Loucy (cell line): ENCODE data around the gene TNNI3.

Experiments used
- H2AFZ ChIP-seq: fragments of 200-600 bp; sonication (generic); 2 replicates; pipeline ENCODE4 v1.6.0; 2016; ENCODE audit warnings: antibody characterized with exemption, mild to moderate bottlenecking, low read length, moderate library complexity
- H3F3A ChIP-seq: fragments of 200-600 bp; 2 replicates; pipeline ENCODE4 v1.6.0; 2016; ENCODE audit warnings: antibody characterized with exemption, low read depth, mild to moderate bottlenecking
- H3K27me3 ChIP-seq: fragments of 200-600 bp; sonication (generic); 2 replicates; pipeline ENCODE4 v1.6.1; 2014; ENCODE audit warnings: low read length, mild to moderate bottlenecking; ENCODE audit not compliant: insufficient read depth, poor library complexity, severe bottlenecking
- H3K36me3 ChIP-seq: fragments of 200-600 bp; sonication (generic); 2 replicates; pipeline ENCODE4 v1.6.1; 2016; ENCODE audit warnings: low read length; ENCODE audit not compliant: insufficient read depth
- H3K4me1 ChIP-seq: fragments of 200-600 bp; sonication (generic); 2 replicates; pipeline ENCODE4 v1.5.1; 2014; ENCODE audit warnings: low read length, mild to moderate bottlenecking; ENCODE audit not compliant: insufficient read depth, poor library complexity, severe bottlenecking
- H3K4me2 ChIP-seq: fragments of 200-600 bp; sonication (generic); 2 replicates; pipeline ENCODE4 v1.6.0; 2014; ENCODE audit warnings: antibody characterized with exemption, low read length, low read depth, mild to moderate bottlenecking; ENCODE audit not compliant: poor library complexity, severe bottlenecking
- H3K4me3 ChIP-seq: fragments of 200-600 bp; sonication (generic); 2 replicates; pipeline ENCODE4 v1.5.1; 2014; ENCODE audit warnings: low read length, mild to moderate bottlenecking, mixed read lengths; ENCODE audit not compliant: poor library complexity, severe bottlenecking
- H3K79me2 ChIP-seq: fragments of 200-600 bp; sonication (generic); 2 replicates; pipeline ENCODE4 v1.6.1; 2014; ENCODE audit warnings: low read length; ENCODE audit not compliant: insufficient read depth
- H3K9ac ChIP-seq: fragments of 200-600 bp; sonication (generic); 2 replicates; pipeline ENCODE4 v1.6.0; 2014; ENCODE audit warnings: mild to moderate bottlenecking, low read depth, low read length, moderate library complexity; ENCODE audit not compliant: poor library complexity, severe bottlenecking
- H3K9me2 ChIP-seq: fragments of 200-600 bp; sonication (generic); replicated peaks from 2 replicates; pipeline ENCODE4 v1.6.1; 2016; ENCODE audit warnings: low read depth, low read length, mixed read lengths
- H3K9me3 ChIP-seq: fragments of 200-600 bp; sonication (generic); 2 replicates; pipeline ENCODE4 v1.6.1; 2014; ENCODE audit warnings: mild to moderate bottlenecking, antibody characterized with exemption, low read length, low read depth; ENCODE audit not compliant: insufficient read depth
- H4K20me1 ChIP-seq: fragments of 200-600 bp; sonication (generic); 2 replicates; pipeline ENCODE4 v1.6.0; 2014; ENCODE audit warnings: antibody characterized with exemption, low read length, mild to moderate bottlenecking; ENCODE audit not compliant: insufficient read depth, poor library complexity, severe bottlenecking
- EZH2phosphoT487 ChIP-seq: fragments of 200-600 bp; IDR thresholded peaks from 2 replicates; pipeline ENCODE4 v1.6.1; 2018; ENCODE audit warnings: antibody characterized with exemption, mild to moderate bottlenecking, moderate library complexity, borderline replicate concordance
- TF ChIP-seq, protein P1 (sequence below): fragments of 200-600 bp; sonication (generic); conservative IDR thresholded peaks from 2 replicates; pipeline ENCODE4 v1.5.1; 2014; ENCODE audit warnings: mild to moderate bottlenecking, antibody characterized with exemption, low read length

The TNNI3 gene

DNA sequence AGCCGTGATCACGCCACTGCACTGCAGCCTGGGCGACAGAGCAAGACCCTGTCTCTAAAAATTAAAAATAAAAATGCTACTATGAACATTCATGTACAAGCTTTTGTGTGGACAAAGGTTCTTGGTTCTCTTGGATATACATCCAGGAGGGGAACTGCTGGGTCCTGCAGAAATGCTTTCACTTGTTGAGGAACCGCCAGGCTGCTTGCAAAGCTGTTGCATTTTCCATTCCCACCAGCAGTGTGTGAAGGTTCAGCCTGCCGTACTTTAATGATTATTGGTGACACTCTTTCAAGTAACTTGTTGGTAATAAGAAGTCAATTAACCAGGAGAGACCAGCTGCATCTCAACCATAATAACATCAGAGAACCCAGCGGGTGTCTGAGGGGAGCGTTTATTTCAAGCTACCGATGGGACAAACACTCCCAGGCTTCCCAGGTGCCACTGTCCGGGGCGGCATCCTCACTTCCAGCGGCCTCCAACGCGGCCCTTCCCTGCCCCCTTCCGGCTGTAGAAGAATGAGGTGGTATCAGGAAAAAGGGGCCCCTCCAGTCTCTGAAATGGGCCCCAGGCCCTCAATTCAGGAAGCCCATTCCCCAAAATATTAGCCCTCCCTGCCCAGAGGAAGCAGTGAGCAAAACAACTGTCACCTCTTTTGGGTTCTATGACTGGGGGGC, 24.9 kb downstream of the TNNI3 start:
- H2AFZ ChIP-seq: no peak overlapping the region
- TF ChIP-seq, protein P1, sequence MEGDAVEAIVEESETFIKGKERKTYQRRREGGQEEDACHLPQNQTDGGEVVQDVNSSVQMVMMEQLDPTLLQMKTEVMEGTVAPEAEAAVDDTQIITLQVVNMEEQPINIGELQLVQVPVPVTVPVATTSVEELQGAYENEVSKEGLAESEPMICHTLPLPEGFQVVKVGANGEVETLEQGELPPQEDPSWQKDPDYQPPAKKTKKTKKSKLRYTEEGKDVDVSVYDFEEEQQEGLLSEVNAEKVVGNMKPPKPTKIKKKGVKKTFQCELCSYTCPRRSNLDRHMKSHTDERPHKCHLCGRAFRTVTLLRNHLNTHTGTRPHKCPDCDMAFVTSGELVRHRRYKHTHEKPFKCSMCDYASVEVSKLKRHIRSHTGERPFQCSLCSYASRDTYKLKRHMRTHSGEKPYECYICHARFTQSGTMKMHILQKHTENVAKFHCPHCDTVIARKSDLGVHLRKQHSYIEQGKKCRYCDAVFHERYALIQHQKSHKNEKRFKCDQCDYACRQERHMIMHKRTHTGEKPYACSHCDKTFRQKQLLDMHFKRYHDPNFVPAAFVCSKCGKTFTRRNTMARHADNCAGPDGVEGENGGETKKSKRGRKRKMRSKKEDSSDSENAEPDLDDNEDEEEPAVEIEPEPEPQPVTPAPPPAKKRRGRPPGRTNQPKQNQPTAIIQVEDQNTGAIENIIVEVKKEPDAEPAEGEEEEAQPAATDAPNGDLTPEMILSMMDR: no peak
- no peak for TF ChIP-seq EZH2phosphoT487
- no peaks in the 10 kb centered on the region for H3K27me3 ChIP-seq
- no peaks in the 10 kb centered on the region for H4K20me1 ChIP-seq
- H3K9me2 ChIP-seq: no peaks in the 10 kb centered on the region
- H3K4me1 ChIP-seq: peaks cover 3% of the 10 kb centered on the region
- no peak overlapping the region for H3K4me2 ChIP-seq
- no peak overlapping the region for H3K9ac ChIP-seq
- H3F3A ChIP-seq: no peaks in the 10 kb centered on the region
- no peaks in the 10 kb centered on the region for H3K79me2 ChIP-seq
- no peak overlapping the region for H3K4me3 ChIP-seq
- H3K36me3 ChIP-seq: no peaks in the 10 kb centered on the region
- H3K9me3 ChIP-seq: no peaks in the 10 kb centered on the region

DNA sequence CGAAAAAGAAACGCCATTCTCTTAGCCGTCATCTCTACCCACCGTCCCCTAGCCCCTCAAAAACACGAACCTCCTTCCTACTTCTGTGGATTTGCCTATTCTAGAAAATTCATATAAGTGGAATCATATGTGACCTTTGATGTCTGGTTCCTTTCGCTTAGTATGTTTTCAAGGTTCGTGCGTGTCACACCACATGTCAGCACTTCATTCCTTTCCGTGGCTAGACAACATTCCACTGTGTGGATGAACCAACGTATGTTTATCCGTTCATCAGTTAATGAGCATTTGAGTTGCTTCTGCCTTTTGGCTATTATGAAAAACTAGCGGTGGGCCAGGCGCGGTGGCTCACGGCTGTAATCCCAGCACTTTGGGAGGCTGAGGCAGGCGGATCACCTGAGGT, 26.1 kb downstream of the TNNI3 start:
- H3K9me2 ChIP-seq: no peaks in the 10 kb centered on the region
- TF ChIP-seq EZH2phosphoT487: no peak
- H3K4me1 ChIP-seq: peaks cover 3% of the 10 kb centered on the region
- H3K27me3 ChIP-seq: no peaks in the 10 kb centered on the region
- H3K36me3 ChIP-seq: no peaks in the 10 kb centered on the region
- H3F3A ChIP-seq: no peaks in the 10 kb centered on the region
- no peak overlapping the region for H3K4me2 ChIP-seq
- H4K20me1 ChIP-seq: no peaks in the 10 kb centered on the region
- no peak overlapping the region for H3K9ac ChIP-seq
- no peaks in the 10 kb centered on the region for H3K9me3 ChIP-seq
- H2AFZ ChIP-seq: no peak overlapping the region
- no peak overlapping the region for H3K4me3 ChIP-seq
- H3K79me2 ChIP-seq: no peaks in the 10 kb centered on the region

DNA sequence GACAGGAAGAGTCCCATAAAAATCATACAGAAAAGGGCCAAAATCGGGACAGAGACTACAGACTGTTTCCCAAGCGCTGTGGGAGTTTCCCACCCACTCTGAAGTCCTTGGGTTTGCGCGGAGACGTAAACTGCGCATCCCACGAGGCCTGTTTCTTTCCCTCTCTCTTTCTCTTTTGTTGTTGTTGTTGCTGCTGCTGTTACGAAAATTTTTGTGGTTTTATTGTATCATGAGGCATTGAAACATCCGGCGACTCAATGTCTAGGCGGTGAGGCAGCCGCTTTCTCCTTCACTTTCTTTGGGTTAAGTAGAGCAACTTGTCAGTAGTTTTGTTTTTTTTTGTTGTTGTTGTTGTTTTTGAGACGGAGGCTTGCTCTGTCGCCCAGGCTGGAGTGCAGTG, 38.5 kb downstream of the TNNI3 start:
- H3K4me1 ChIP-seq: peaks cover 28% of the 10 kb centered on the region
- H3K4me2 ChIP-seq: peak overlapping the region; percentile 97
- peaks cover 31% of the 10 kb centered on the region for H3K79me2 ChIP-seq
- no peaks in the 10 kb centered on the region for H3K36me3 ChIP-seq
- H3F3A ChIP-seq: no peaks in the 10 kb centered on the region
- H4K20me1 ChIP-seq: peaks cover 29% of the 10 kb centered on the region
- no peak overlapping the region for H3K9ac ChIP-seq
- H3K9me3 ChIP-seq: no peaks in the 10 kb centered on the region
- H2AFZ ChIP-seq: no peak overlapping the region
- no peak overlapping the region for H3K4me3 ChIP-seq
- no peaks in the 10 kb centered on the region for H3K9me2 ChIP-seq
- H3K27me3 ChIP-seq: no peaks in the 10 kb centered on the region
- TF ChIP-seq EZH2phosphoT487: no peak
- TF ChIP-seq, protein P1: no peak
